ENCODE data around the gene HOXB5. TPM values are rescaled to one million over a fixed set of nuclear protein-coding genes. Genes with fewer than 3 reads are reported as not detected.

HOXB5 gene
- total RNA-seq, 1 experiment from 2014 or later, result not detected

DNA sequence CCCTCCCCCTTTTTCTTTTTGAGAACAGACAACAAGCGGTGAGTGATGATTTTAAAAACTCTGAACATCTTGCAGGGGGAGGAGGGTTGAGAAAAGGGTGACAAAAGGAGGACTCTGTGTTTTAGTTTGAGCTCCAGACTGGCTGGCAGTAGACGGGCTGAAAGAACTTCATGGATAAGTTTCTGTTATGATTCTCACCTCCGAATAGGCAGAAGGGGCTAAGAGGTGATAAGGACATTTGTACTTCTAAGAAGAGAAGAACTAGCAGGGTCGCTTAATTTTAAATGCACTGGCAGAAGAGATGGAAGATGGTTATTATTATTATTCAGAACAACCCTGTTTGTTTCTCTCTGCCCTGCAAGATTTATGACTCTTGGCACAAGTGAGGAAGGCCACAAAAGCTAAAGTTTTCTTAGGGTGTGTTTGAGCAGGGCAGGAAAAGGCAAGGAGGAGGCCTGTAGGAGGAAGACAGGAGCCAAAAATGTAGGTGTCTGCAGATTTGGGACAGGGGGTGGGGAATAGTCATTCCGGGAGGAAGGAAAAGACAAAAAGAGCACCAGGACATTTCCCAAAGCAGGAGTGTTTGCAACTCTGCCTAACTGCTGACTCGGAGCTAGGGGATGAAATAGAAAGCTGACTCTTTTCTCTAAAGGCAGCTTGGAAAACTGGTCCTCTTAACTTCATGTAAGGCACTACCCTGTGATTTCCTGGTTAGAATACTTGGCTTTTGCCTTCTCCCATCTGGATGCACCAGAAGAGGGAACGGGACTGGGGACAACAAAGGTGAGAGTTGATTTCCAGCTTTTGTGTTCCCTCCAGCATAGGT is 36.8 kb downstream of the HOXB5 start:
- Histone ChIP-seq H3K23me2 (ENCODE audit: insufficient read length, low read depth, low read length, poor library complexity, severe bottlenecking) (no peaks in the 10 kb centered on the region), H3K9ac (ENCODE audit: extremely low read depth, insufficient read length, low read length) (no peak overlapping the region), H3K4me2 (ENCODE audit: insufficient read depth, insufficient read length, low read length) (no peak overlapping the region), H2BK12ac (ENCODE audit: insufficient read length, low read depth, low read length) (no peak overlapping the region), H3T11ph (ENCODE audit: low read length) (no peak overlapping the region), H2AK5ac (ENCODE audit: insufficient read length, low read length) (no peak overlapping the region), H4K5ac (ENCODE audit: insufficient read length, low read depth, low read length) (no peak overlapping the region), H3K27ac (ENCODE audit: insufficient read length, low read depth, low read length) (no peak overlapping the region), H3K23ac (ENCODE audit: insufficient read length, low read depth, low read length) (no peak overlapping the region), H3K9me3 (ENCODE audit: control insufficient read depth, low read depth, low read length) (no peaks in the 10 kb centered on the region), H2BK120ac (ENCODE audit: low read depth, low read length, poor library complexity, severe bottlenecking) (no peak overlapping the region), H2AFZ (ENCODE audit: low read length) (no peak overlapping the region), H4K8ac (replicated peaks; ENCODE audit: insufficient read length, low read depth, low read length) (no peak overlapping the region), H3K4ac (ENCODE audit: low read depth, low read length) (no peak overlapping the region), H3K79me2 (ENCODE audit: insufficient read depth, low read length) (no peaks in the 10 kb centered on the region), H4K91ac (ENCODE audit: insufficient read length, low read depth, low read length) (no peak overlapping the region), H3K27me3 (ENCODE audit: insufficient read depth, low read length) (peaks cover 96% of the 10 kb centered on the region), H2BK15ac (ENCODE audit: low read depth, low read length) (no peak overlapping the region), H2BK20ac (ENCODE audit: low read depth, low read length, poor library complexity, severe bottlenecking) (no peak overlapping the region), H3K56ac (ENCODE audit: insufficient read length, low read depth, low read length) (no peak overlapping the region), H2BK5ac (ENCODE audit: insufficient read length, low read length) (no peak overlapping the region), H3K18ac (ENCODE audit: insufficient read length, low read depth, low read length) (no peak overlapping the region), H3K14ac (ENCODE audit: insufficient read depth, low read length) (no peak overlapping the region), H3K4me1 (ENCODE audit: insufficient read depth, low read length) (no peaks in the 10 kb centered on the region), H4K20me1 (ENCODE audit: control insufficient read depth, insufficient read depth, insufficient read length) (peaks cover 3% of the 10 kb centered on the region), H3K79me1 (ENCODE audit: insufficient read depth, low read depth, low read length, poor library complexity, severe bottlenecking) (no peaks in the 10 kb centered on the region)
- Mint-ChIP-seq H3K27me3 (ENCODE audit: low read depth) (peaks cover 99% of the 10 kb centered on the region), H3K4me3 (no peak overlapping the region), H3K36me3 (ENCODE audit: insufficient read depth in 1 of 3, low read depth in 3 of 3) (peaks cover 0 to 2% (median 0%) of the 10 kb centered on the region in 3 experiments; a peak in 1 of 7 replicates), H3K27ac (no peak overlapping the region), H3K9me3 (peaks cover 9% of the 10 kb centered on the region in 2 experiments; a peak in 4 of 5 replicates), H3K4me1 (peaks cover 8 to 24% of the 10 kb centered on the region in 2 experiments)
- WGBS (ENCODE audit: extremely low coverage, insufficient read length, low lambda C conversion rate), result no CpG with 5 or more reads among the region's 7 CpGs
- DNase-seq, result no peak
- TF ChIP-seq, protein P1, sequence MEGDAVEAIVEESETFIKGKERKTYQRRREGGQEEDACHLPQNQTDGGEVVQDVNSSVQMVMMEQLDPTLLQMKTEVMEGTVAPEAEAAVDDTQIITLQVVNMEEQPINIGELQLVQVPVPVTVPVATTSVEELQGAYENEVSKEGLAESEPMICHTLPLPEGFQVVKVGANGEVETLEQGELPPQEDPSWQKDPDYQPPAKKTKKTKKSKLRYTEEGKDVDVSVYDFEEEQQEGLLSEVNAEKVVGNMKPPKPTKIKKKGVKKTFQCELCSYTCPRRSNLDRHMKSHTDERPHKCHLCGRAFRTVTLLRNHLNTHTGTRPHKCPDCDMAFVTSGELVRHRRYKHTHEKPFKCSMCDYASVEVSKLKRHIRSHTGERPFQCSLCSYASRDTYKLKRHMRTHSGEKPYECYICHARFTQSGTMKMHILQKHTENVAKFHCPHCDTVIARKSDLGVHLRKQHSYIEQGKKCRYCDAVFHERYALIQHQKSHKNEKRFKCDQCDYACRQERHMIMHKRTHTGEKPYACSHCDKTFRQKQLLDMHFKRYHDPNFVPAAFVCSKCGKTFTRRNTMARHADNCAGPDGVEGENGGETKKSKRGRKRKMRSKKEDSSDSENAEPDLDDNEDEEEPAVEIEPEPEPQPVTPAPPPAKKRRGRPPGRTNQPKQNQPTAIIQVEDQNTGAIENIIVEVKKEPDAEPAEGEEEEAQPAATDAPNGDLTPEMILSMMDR (conservative IDR thresholded peaks at IDR 0.05), result no peak
